OCI-LY7 (cell line): ENCODE data around the gene ARHGEF19. TPM values are rescaled to one million over a fixed set of nuclear protein-coding genes. Genes with fewer than 3 reads are reported as not detected.

Source experiments
- BruUV-seq: library from RNA; stranded (reverse); fragments of 400-500 nt; replicated peaks from 2 replicates; lab custom pipeline; 2021; lab: Mats Ljungman, UMichigan
- CTCF ChIA-PET: fragments of 300-600 bp; sonication (Branson Sonifier 250); formaldehyde crosslinking; loops from one replicate; lab custom pipeline; 2022; ENCODE audit warnings: antibody characterized with exemption; ENCODE audit not compliant: unreplicated experiment; lab: Charles Lee
- POLR2A ChIA-PET: fragments of 300-600 bp; sonication (Branson Sonifier 250); formaldehyde crosslinking; loops from one replicate; lab custom pipeline; 2022; ENCODE audit warnings: antibody characterized with exemption; lab: Charles Lee
- DNase-seq: peaks from one replicate; pipeline ENCODE4 v3.0.0-alpha.2; 2015; ENCODE audit warnings: low spot score
- H2AFZ ChIP-seq: fragments of 200-600 bp; sonication (generic), shearing (Covaris generic); 2 replicates; pipeline ENCODE4 v1.6.1; 2014; ENCODE audit warnings: mild to moderate bottlenecking, antibody characterized with exemption, low read length, moderate library complexity
- H3K27ac ChIP-seq: fragments of 200-600 bp; sonication (generic); 2 replicates; pipeline ENCODE4 v1.5.1; 2014; ENCODE audit warnings: mixed run types, low read depth, mild to moderate bottlenecking, moderate library complexity, low read length, inconsistent platforms; ENCODE audit not compliant: poor library complexity, severe bottlenecking
- H3K36me3 ChIP-seq: fragments of 200-600 bp; sonication (generic); 2 replicates; pipeline ENCODE4 v1.6.1; 2014; ENCODE audit warnings: mild to moderate bottlenecking, antibody characterized with exemption, low read length, moderate library complexity, mixed read lengths; ENCODE audit not compliant: insufficient read depth
- H3K4me1 ChIP-seq: fragments of 200-600 bp; sonication (generic); 2 replicates; pipeline ENCODE4 v1.5.1; 2014; ENCODE audit warnings: mild to moderate bottlenecking, low read length; ENCODE audit not compliant: insufficient read depth, poor library complexity, severe bottlenecking
- H3K4me2 ChIP-seq: fragments of 200-600 bp; sonication (generic); 2 replicates; pipeline ENCODE4 v1.6.1; 2014; ENCODE audit warnings: mild to moderate bottlenecking, low read length
- H3K4me3 ChIP-seq: fragments of 200-600 bp; sonication (generic); 2 replicates; pipeline ENCODE4 v1.5.1; 2014; ENCODE audit warnings: mild to moderate bottlenecking, low read depth, low read length; ENCODE audit not compliant: poor library complexity, severe bottlenecking
- H3K79me2 ChIP-seq: fragments of 200-600 bp; sonication (generic); 2 replicates; pipeline ENCODE4 v1.6.1; 2016; ENCODE audit warnings: low read depth, mild to moderate bottlenecking, low read length, moderate library complexity, mixed read lengths; ENCODE audit not compliant: insufficient read depth
- H3K9me2 ChIP-seq: fragments of 200-600 bp; sonication (generic); 2 replicates; pipeline ENCODE4 v1.6.1; 2016; ENCODE audit warnings: mild to moderate bottlenecking, low read length, mixed read lengths; ENCODE audit not compliant: insufficient read depth
- H3K9me3 ChIP-seq: fragments of 200-600 bp; sonication (generic); 2 replicates; pipeline ENCODE4 v1.6.1; 2014; ENCODE audit warnings: mild to moderate bottlenecking, mixed run types, low read length, mixed read lengths
- H4K20me1 ChIP-seq: fragments of 200-600 bp; sonication (generic); 2 replicates; pipeline ENCODE4 v1.6.1; 2014; ENCODE audit warnings: mild to moderate bottlenecking, antibody characterized with exemption, low read length, moderate library complexity, mixed read lengths; ENCODE audit not compliant: insufficient read depth
- EZH2phosphoT487 ChIP-seq: fragments of 200-600 bp; sonication (generic); IDR thresholded peaks from 2 replicates; pipeline ENCODE4 v1.6.1; 2018; ENCODE audit warnings: low read depth, borderline replicate concordance, mild to moderate bottlenecking, mixed run types, antibody characterized with exemption, low read length, moderate library complexity, mixed read lengths
- intact Hi-C: fragments of 100-400 bp; cut with micrococcal nuclease; formaldehyde crosslinking; loops from one replicate; pipeline ENCODE4 v1.10.0; 2022; ENCODE audit not compliant: unreplicated experiment
- total RNA-seq, 2 experiments: library from RNA; depleted of rRNA in 1 of 2; stranded (reverse); fragments of >200 nt in 1 of 2; shearing (Covaris generic) in 1 of 2; gene quantifications; 2 replicates each; pipeline ENCODE4 v1.2.3, GENCODE V29; 2014 to 2022
- TF ChIP-seq, protein P1 (sequence below): fragments of 200-600 bp; sonication (generic); conservative IDR thresholded peaks from 2 replicates; pipeline ENCODE4 v1.5.1; 2014; ENCODE audit warnings: mild to moderate bottlenecking, antibody characterized with exemption, low read length, moderate library complexity, mixed read lengths

The ARHGEF19 gene
- total RNA-seq, 2 experiments from 2014 or later, result 2.7 to 6.2 TPM

DNA sequence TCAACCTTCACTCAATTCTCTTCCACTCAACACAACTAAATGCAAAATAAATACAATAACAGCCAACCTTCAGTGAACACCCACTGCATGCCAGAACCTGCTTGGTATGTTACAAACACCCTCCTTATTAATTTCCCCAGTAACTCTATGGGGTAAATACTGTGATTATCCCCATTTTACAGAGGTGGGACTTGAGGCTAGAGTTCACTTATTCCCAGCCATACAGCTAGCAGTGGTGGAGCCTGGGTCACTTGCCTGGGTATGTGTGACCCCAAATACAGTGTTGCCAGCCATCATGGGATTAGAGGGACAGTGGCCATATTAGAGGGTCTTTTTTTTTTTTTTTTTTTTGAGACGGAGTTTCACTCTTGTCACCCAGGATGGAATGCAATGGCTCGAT, 22.9 kb upstream of the ARHGEF19 start:
- H3K36me3 ChIP-seq, result no peaks in the 10 kb centered on the region
- H3K4me3 ChIP-seq, result no peak overlapping the region
- no peak overlapping the region for H3K27ac ChIP-seq
- no peaks in the 10 kb centered on the region for H3K79me2 ChIP-seq
- H4K20me1 ChIP-seq, result no peaks in the 10 kb centered on the region
- no peaks in the 10 kb centered on the region for H3K9me2 ChIP-seq
- no peak for DNase-seq
- H3K4me2 ChIP-seq, result no peak overlapping the region
- no TSS peak for BruUV-seq
- intact Hi-C loops, result loop anchor here (5.0 kb wide), 2 partner anchors 117 to 132 kb away; partner anchors contain the start of genes FBXO42 and SZRD1
- ChIA-PET POLR2A (interaction anchor here (1.0 to 1.2 kb wide), 2 partner anchors 10 to 32 kb away, joined by 3 to 7 read pairs; no protein-coding TSS in a partner anchor), CTCF (no interaction called here)
- no peak overlapping the region for H2AFZ ChIP-seq
- H3K4me1 ChIP-seq, result peaks cover 16% of the 10 kb centered on the region
- TF ChIP-seq, protein P1, sequence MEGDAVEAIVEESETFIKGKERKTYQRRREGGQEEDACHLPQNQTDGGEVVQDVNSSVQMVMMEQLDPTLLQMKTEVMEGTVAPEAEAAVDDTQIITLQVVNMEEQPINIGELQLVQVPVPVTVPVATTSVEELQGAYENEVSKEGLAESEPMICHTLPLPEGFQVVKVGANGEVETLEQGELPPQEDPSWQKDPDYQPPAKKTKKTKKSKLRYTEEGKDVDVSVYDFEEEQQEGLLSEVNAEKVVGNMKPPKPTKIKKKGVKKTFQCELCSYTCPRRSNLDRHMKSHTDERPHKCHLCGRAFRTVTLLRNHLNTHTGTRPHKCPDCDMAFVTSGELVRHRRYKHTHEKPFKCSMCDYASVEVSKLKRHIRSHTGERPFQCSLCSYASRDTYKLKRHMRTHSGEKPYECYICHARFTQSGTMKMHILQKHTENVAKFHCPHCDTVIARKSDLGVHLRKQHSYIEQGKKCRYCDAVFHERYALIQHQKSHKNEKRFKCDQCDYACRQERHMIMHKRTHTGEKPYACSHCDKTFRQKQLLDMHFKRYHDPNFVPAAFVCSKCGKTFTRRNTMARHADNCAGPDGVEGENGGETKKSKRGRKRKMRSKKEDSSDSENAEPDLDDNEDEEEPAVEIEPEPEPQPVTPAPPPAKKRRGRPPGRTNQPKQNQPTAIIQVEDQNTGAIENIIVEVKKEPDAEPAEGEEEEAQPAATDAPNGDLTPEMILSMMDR, result no peak
- no peak for TF ChIP-seq EZH2phosphoT487
- no peaks in the 10 kb centered on the region for H3K9me3 ChIP-seq

DNA sequence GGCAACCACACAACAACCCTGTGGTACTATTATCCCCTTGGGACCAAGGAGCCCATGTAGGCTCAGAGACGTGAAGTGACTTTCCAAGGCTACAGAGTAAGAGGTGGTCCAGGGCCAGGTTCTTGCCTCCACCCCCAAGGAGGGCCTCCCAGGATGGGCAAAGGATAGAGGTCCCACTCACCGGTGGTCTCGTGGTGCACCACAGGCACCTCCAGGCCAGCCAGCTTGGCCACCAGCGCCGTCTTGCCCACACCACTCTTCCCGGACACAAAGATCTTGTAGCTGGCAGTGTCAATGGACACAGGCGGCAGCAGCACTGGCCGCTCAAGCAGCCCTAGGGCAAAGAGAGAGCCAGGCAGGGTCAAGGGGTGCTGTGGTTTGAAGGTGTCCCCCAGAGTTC, 21.0 kb upstream of the ARHGEF19 start:
- Histone ChIP-seq H2AFZ (no peak overlapping the region), H4K20me1 (no peaks in the 10 kb centered on the region), H3K9me3 (no peaks in the 10 kb centered on the region), H3K4me3 (no peak overlapping the region), H3K79me2 (no peaks in the 10 kb centered on the region), H3K27ac (no peak overlapping the region), H3K4me2 (no peak overlapping the region), H3K4me1 (peaks cover 16% of the 10 kb centered on the region), H3K9me2 (no peaks in the 10 kb centered on the region), H3K36me3 (no peaks in the 10 kb centered on the region)
- intact Hi-C loops, result no loop called here
- ChIA-PET CTCF (no interaction called here), POLR2A (interaction anchor here (0.9 kb wide), 1 partner anchor 17 kb away, joined by 3 read pairs; no protein-coding TSS in a partner anchor)
- no peak for TF ChIP-seq EZH2phosphoT487
- TF ChIP-seq, protein P1, result no peak
- no peak for DNase-seq
- no TSS peak for BruUV-seq

DNA sequence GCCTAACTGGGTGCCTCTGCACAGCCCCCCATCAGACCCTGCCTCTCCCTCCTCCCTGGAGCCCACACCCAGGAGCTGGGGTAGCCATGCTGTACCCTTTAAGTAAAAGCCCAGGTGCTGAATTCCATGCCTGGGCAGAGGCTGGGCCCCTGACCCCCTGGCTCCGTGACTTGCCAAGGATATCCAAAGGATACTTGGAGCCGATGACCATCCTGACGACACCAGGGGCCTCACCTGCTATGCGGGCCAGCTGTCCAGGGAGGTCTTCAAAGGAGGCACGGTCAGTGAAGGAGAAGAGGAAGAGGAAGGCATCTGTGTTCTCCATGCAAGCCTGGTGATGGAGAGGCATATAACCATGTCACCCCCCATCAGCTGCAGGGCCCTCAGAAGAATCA, 19.9 kb upstream of the ARHGEF19 start:
- intact Hi-C loops, result no loop called here
- no peak for DNase-seq
- no TSS peak for BruUV-seq
- Histone ChIP-seq H3K27ac (no peak overlapping the region), H2AFZ (no peak overlapping the region), H3K79me2 (no peaks in the 10 kb centered on the region), H3K9me2 (no peaks in the 10 kb centered on the region), H3K4me1 (peaks cover 9% of the 10 kb centered on the region), H3K4me2 (no peak overlapping the region), H3K36me3 (no peaks in the 10 kb centered on the region), H3K9me3 (no peaks in the 10 kb centered on the region), H4K20me1 (no peaks in the 10 kb centered on the region), H3K4me3 (no peak overlapping the region)
- ChIA-PET CTCF (no interaction called here), POLR2A (no interaction called here)
- TF ChIP-seq EZH2phosphoT487, result no peak
- TF ChIP-seq, protein P1, result no peak
